Measurements from ENCODE around the gene SYNJ2.
A peak's percentile ranks its signal among the peaks of the same experiment; 100 is the strongest.

The SYNJ2 gene

GRCh38 chr6:158015188-158015506, 33.5 kb downstream of the SYNJ2 start:
- no peak for DNase-seq

GRCh38 chr6:158016571-158017383, 35.1 kb downstream of the SYNJ2 start:
- no peak for DNase-seq

GRCh38 chr6:158017621-158018040, 36.0 kb downstream of the SYNJ2 start:
- no peak for DNase-seq

- DNase-seq: no peak
Observed at GRCh38 chr6:158018041-158018771, 36.5 kb downstream of the SYNJ2 start.

GRCh38 chr6:158018851-158019361, 37.2 kb downstream of the SYNJ2 start:
- no peak for DNase-seq

- DNase-seq: no peak
Observed at GRCh38 chr6:158019416-158019815, 37.8 kb downstream of the SYNJ2 start.

GRCh38 chr6:158020272-158020711, 38.6 kb downstream of the SYNJ2 start:
- no peak for DNase-seq

GRCh38 chr6:158020811-158021210, 39.1 kb downstream of the SYNJ2 start:
- no peak for DNase-seq

GRCh38 chr6:158021376-158021775, 39.7 kb downstream of the SYNJ2 start:
- no peak for DNase-seq

- no peak for DNase-seq
Observed at GRCh38 chr6:158021814-158022748, 40.4 kb downstream of the SYNJ2 start.

GRCh38 chr6:158022749-158023596, 41.3 kb downstream of the SYNJ2 start:
- no peak for DNase-seq

GRCh38 chr6:158023597-158023939, 41.9 kb downstream of the SYNJ2 start:
- no peak for DNase-seq

GRCh38 chr6:158024566-158025297, 43.1 kb downstream of the SYNJ2 start:
- no peak for DNase-seq

GRCh38 chr6:158026054-158026900, 44.6 kb downstream of the SYNJ2 start:
- peak; percentile 85 for DNase-seq

GRCh38 chr6:158026901-158027589, 45.4 kb downstream of the SYNJ2 start:
- no peak for DNase-seq

GRCh38 chr6:158027590-158028285, 46.1 kb downstream of the SYNJ2 start:
- no peak for DNase-seq

- DNase-seq: no peak
Observed at GRCh38 chr6:158028421-158028820, 46.8 kb downstream of the SYNJ2 start.

GRCh38 chr6:158028876-158029275, 47.2 kb downstream of the SYNJ2 start:
- DNase-seq: no peak

- no peak for DNase-seq
Observed at GRCh38 chr6:158029668-158030230, 48.1 kb downstream of the SYNJ2 start.

Data from central memory CD4-positive, alpha-beta T cell (primary cell).